Measurements from ENCODE around the gene REPS1. TPM values are rescaled to one million over a fixed set of nuclear protein-coding genes. Genes with fewer than 3 reads are reported as not detected.

REPS1 gene
- total RNA-seq, 2 donors from 2014 or later, result 38.6 to 97.1 TPM

DNA sequence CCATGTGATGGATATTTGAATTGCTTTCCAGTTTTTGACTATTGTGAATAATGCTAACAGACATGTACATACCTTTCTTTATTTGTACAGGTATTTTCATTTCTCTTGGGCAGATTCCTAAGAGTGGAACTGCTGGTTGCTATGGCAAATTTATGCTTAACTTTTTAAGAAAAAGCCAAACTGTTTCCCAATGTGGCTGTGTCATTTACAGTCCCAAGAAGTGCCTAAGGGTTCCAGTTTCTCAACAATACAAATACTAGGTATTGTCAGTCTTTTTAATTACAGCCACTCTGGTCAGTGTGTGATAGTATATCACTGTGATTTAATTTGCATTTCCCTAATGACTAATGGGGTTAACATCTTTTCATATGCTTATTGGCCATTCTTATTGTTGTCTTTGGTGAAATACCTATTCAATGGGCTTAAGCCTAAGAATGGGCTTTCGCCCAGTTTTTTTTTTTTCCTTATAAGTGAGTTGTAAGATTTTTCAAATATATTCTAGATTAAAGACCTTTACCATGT, 10.3 kb downstream of the REPS1 start:
- Histone ChIP-seq H3K36me3 (no peaks in the 10 kb centered on the region), H3K27ac (no peak overlapping the region), H3K9me3 (no peaks in the 10 kb centered on the region), H3K27me3 (replicated peaks; ENCODE audit: insufficient read depth) (no peaks in the 10 kb centered on the region), H3K4me3 (no peak overlapping the region), H3K4me1 (replicated peaks) (no peaks in the 10 kb centered on the region)
- WGBS, result 98% methylated on average over 1 of the region's 1 CpG
- DNase-seq (ENCODE audit: low spot score), result no peak
- no peak for TF ChIP-seq POLR2A (IDR thresholded peaks at IDR 0.05)
- TF ChIP-seq, protein P1, sequence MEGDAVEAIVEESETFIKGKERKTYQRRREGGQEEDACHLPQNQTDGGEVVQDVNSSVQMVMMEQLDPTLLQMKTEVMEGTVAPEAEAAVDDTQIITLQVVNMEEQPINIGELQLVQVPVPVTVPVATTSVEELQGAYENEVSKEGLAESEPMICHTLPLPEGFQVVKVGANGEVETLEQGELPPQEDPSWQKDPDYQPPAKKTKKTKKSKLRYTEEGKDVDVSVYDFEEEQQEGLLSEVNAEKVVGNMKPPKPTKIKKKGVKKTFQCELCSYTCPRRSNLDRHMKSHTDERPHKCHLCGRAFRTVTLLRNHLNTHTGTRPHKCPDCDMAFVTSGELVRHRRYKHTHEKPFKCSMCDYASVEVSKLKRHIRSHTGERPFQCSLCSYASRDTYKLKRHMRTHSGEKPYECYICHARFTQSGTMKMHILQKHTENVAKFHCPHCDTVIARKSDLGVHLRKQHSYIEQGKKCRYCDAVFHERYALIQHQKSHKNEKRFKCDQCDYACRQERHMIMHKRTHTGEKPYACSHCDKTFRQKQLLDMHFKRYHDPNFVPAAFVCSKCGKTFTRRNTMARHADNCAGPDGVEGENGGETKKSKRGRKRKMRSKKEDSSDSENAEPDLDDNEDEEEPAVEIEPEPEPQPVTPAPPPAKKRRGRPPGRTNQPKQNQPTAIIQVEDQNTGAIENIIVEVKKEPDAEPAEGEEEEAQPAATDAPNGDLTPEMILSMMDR (IDR thresholded peaks at IDR 0.05), result no peak
- intact Hi-C loops (cut with DNase I), result no loop called here

DNA sequence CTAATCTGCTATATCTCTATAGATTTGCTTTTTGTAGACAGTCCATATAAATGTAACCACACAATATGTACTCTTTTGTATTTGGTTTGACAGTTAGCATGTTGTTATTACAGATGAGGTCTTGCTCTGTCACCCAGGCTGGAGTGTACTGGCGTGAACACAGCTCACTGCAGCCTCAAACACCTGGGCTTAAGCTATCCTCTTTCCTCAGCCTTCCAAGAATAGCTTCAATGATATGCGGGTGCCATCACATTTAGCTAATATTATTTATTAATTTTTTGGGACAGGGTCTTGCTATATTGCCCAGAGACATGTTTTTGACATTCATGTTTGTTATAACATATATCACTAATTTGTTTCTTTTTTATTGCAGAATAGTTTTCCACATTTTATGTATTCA, 10.8 kb downstream of the REPS1 start:
- Histone ChIP-seq H3K9me3 (no peaks in the 10 kb centered on the region), H3K27ac (no peak overlapping the region), H3K4me3 (no peak overlapping the region), H3K4me1 (replicated peaks) (no peaks in the 10 kb centered on the region), H3K36me3 (no peaks in the 10 kb centered on the region), H3K27me3 (replicated peaks; ENCODE audit: insufficient read depth) (no peaks in the 10 kb centered on the region)
- 95% methylated on average over 2 of the region's 2 CpGs for WGBS
- intact Hi-C loops (cut with DNase I), result no loop called here
- no peak for DNase-seq (ENCODE audit: low spot score)
- no peak for TF ChIP-seq POLR2A (IDR thresholded peaks at IDR 0.05)
- TF ChIP-seq, protein P1 (IDR thresholded peaks at IDR 0.05), result no peak
- no peak for TF ChIP-seq POLR2AphosphoS5 (IDR thresholded peaks at IDR 0.05)

DNA sequence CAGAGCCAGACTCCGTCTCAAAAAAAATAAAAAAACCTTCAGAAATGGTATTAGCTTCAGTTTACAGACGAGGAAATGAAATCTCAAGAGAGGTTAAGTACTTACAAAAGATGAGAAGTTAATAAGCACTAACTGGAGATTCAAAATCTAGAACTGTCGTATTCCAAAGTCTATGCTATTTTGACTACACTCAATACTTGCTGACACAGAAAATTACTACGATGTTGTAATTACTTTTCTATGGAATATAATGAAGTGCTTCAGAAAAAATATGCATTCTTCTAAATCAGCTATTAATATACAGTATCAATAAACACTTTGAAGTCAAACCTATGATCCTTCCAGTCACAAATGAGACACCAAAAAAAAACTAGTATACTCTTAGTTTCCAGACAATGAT, 12.2 kb downstream of the REPS1 start:
- intact Hi-C loops (cut with DNase I), result no loop called here
- no peak overlapping the region for H3K4me3 ChIP-seq
- WGBS, result 94% methylated on average over 4 of the region's 4 CpGs
- H3K27me3 ChIP-seq (replicated peaks; ENCODE audit: insufficient read depth), result no peaks in the 10 kb centered on the region
- no peak overlapping the region for H3K27ac ChIP-seq
- H3K4me1 ChIP-seq (replicated peaks), result no peaks in the 10 kb centered on the region
- TF ChIP-seq, protein P1 (IDR thresholded peaks at IDR 0.05), result no peak
- TF ChIP-seq POLR2AphosphoS5 (IDR thresholded peaks at IDR 0.05), result no peak
- TF ChIP-seq POLR2A (IDR thresholded peaks at IDR 0.05), result no peak
- H3K9me3 ChIP-seq, result no peaks in the 10 kb centered on the region
- no peak for DNase-seq (ENCODE audit: low spot score)
- H3K36me3 ChIP-seq, result no peaks in the 10 kb centered on the region

DNA sequence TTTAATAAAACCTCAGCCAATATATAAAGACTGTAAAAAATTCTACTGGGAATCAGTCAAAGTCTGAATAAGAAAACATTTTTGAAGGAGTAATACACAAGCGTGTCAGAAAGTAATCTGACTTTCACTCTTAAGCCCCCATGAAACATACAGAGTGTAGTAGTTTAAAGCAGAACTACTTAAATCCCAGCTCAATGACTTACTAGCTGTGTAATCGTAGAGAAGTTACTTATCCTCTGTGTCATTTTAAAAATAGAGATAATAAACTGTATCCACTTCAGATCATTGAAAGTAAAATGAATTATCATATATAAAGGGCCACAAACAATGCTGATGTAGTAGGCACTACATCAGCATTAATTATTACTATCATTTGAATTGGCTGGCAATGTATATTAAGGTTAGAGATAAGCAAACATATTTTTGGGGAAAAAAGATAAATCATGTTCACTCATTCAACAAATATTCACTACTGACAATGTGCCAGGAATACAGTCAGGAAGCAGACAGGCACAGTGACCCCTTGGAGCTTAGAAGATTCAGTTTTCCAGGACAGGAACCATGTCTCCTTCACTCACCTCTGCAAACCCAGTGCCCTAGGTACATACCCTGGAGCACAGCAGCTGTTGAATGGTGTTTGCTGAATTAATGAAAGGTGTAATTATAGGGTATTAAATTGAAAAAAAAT, 14.4 kb downstream of the REPS1 start:
- no peak for DNase-seq (ENCODE audit: low spot score)
- H3K27ac ChIP-seq, result no peak overlapping the region
- no peaks in the 10 kb centered on the region for H3K4me1 ChIP-seq (replicated peaks)
- no peak overlapping the region for H3K4me3 ChIP-seq
- H3K9me3 ChIP-seq, result no peaks in the 10 kb centered on the region
- H3K27me3 ChIP-seq (replicated peaks; ENCODE audit: insufficient read depth), result no peaks in the 10 kb centered on the region
- no peaks in the 10 kb centered on the region for H3K36me3 ChIP-seq
- TF ChIP-seq POLR2AphosphoS5 (IDR thresholded peaks at IDR 0.05) (no peak), POLR2A (IDR thresholded peaks at IDR 0.05) (no peak)
- TF ChIP-seq, protein P1 (IDR thresholded peaks at IDR 0.05), result no peak
- WGBS, result 50% methylated on average over 2 of the region's 2 CpGs
- intact Hi-C loops (cut with DNase I), result no loop called here

DNA sequence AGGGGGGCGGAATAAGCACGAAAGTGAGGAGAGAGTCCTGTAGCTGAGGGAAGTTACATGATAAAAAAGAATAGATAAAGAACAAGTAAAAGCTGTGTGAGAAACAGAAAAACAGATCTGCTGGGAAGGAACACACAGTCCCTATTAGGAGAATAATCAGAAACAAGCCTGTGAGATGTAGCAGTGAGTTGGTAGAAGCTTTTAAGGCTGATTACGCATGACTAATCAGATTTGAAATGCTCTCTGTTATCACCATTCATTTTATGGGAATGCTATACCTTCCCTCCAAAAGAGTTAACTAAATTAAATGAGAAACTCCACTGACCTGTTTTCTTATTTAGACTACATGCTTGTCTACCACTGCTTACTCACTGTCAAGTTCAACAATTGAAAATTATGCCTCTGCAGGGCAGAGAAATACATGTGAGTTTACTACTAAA, 15.8 kb downstream of the REPS1 start:
- DNase-seq (ENCODE audit: low spot score), result no peak
- TF ChIP-seq POLR2AphosphoS5 (IDR thresholded peaks at IDR 0.05) (no peak), POLR2A (IDR thresholded peaks at IDR 0.05) (no peak)
- TF ChIP-seq, protein P1 (IDR thresholded peaks at IDR 0.05), result no peak
- no peaks in the 10 kb centered on the region for H3K9me3 ChIP-seq
- intact Hi-C loops (cut with DNase I), result no loop called here
- H3K36me3 ChIP-seq, result no peaks in the 10 kb centered on the region
- H3K4me1 ChIP-seq (replicated peaks), result no peaks in the 10 kb centered on the region
- 65% methylated on average over 3 of the region's 3 CpGs for WGBS
- no peak overlapping the region for H3K4me3 ChIP-seq
- H3K27me3 ChIP-seq (replicated peaks; ENCODE audit: insufficient read depth), result no peaks in the 10 kb centered on the region
- no peak overlapping the region for H3K27ac ChIP-seq

Measured in prostate gland (tissue), 2 donors.